ENCODE data around the gene MED22. TPM values are rescaled to one million over a fixed set of nuclear protein-coding genes. Genes with fewer than 3 reads are reported as not detected.

MED22 gene
- total RNA-seq, 1 donor from 2014 or later, result 35.7 TPM

DNA sequence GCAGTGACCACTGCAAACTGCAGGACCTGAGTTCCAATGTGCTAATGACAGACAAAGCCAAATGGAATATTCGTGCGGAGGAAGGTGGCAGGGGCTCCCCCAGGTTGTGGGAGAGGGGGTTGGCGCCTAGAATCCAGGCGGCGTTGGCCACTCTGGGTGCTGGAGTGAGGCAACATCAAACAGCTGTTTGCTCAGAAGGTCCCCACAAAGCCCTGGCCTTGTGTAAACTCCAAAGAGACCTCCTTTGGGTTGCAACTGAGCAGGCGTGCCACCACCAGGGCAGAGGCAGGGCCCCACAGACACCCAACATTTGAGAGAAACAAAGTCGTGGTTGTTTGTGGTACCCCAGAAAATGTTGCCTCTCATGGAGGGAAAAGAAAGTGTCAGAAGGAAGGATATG is 42.8 kb upstream of the MED22 start:
- no peaks in the 10 kb centered on the region for H3K36me3 Mint-ChIP-seq (ENCODE audit: unreplicated experiment)
- peaks cover 5% of the 10 kb centered on the region for H3K27me3 Mint-ChIP-seq (ENCODE audit: unreplicated experiment)
- TF ChIP-seq, protein P1, sequence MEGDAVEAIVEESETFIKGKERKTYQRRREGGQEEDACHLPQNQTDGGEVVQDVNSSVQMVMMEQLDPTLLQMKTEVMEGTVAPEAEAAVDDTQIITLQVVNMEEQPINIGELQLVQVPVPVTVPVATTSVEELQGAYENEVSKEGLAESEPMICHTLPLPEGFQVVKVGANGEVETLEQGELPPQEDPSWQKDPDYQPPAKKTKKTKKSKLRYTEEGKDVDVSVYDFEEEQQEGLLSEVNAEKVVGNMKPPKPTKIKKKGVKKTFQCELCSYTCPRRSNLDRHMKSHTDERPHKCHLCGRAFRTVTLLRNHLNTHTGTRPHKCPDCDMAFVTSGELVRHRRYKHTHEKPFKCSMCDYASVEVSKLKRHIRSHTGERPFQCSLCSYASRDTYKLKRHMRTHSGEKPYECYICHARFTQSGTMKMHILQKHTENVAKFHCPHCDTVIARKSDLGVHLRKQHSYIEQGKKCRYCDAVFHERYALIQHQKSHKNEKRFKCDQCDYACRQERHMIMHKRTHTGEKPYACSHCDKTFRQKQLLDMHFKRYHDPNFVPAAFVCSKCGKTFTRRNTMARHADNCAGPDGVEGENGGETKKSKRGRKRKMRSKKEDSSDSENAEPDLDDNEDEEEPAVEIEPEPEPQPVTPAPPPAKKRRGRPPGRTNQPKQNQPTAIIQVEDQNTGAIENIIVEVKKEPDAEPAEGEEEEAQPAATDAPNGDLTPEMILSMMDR (IDR thresholded peaks at IDR 0.05; ENCODE audit: partially characterized antibody, unreplicated experiment), result no peak
- no peak for DNase-seq
- H3K27ac Mint-ChIP-seq (ENCODE audit: unreplicated experiment), result no peak overlapping the region
- peaks cover 2% of the 10 kb centered on the region for H3K4me1 Mint-ChIP-seq (ENCODE audit: low read depth, unreplicated experiment)
- peaks cover 2% of the 10 kb centered on the region for H3K9me3 Mint-ChIP-seq (ENCODE audit: unreplicated experiment)
- no peak overlapping the region for H3K4me3 Mint-ChIP-seq (ENCODE audit: unreplicated experiment)

DNA sequence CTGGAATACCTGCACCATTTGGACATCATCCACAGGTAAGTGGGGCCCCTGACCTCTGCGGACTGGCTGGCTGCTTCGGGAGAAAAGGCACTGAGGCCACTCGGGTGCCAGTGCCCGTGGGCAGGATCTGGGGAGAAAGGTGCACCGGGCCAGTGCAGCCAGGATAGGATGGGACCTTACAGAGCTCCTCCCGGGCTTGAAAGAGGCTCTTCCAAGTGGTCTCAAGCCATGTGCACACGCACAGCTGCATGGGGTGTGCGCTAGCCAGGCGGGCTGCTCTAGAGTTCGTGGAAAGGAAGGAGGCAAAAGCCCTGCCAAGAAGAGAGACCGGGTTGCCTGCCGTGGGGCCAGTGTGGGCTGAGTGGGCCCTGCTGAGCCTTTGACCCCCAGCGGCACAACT is 41.6 kb upstream of the MED22 start:
- no peak overlapping the region for H3K4me3 Mint-ChIP-seq (ENCODE audit: unreplicated experiment)

DNA sequence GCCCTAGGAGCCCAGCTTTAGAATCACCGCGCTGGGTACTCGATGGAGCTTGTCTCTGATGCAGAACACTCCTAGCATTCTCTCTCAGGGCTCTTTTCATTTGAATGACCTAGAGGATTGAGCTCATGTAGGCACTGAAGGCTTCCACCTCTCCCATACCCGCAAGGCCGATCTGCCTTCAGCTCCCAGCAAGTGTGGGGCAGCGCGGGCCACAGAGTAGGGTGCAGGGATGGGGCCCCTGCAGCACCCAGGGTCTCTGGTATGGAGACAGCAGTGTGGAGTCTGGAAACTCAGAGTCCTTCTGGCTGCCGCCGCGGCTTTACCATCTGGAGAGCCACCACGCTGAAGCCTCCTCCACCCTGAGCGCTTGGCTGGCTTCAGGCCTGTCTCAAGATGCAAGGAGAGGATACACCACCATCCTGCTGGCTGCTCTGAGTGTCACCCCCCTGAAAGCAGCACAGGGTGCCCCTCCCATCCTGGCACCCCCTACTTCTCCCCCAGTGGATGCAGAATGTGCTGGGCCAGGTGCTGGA is 41.2 kb upstream of the MED22 start:
- peaks cover 2% of the 10 kb centered on the region for H3K9me3 Mint-ChIP-seq (ENCODE audit: unreplicated experiment)
- no peak overlapping the region for H3K4me3 Mint-ChIP-seq (ENCODE audit: unreplicated experiment)
- DNase-seq, result no peak

More for the DNA sequence above, 41.6 kb upstream of the MED22 start:
- no peak for DNase-seq
- H3K36me3 Mint-ChIP-seq (ENCODE audit: unreplicated experiment), result no peaks in the 10 kb centered on the region
- peaks cover 5% of the 10 kb centered on the region for H3K27me3 Mint-ChIP-seq (ENCODE audit: unreplicated experiment)
- TF ChIP-seq, protein P1 (IDR thresholded peaks at IDR 0.05; ENCODE audit: partially characterized antibody, unreplicated experiment), result no peak
- peaks cover 2% of the 10 kb centered on the region for H3K9me3 Mint-ChIP-seq (ENCODE audit: unreplicated experiment)
- H3K27ac Mint-ChIP-seq (ENCODE audit: unreplicated experiment), result no peak overlapping the region
- peaks cover 2% of the 10 kb centered on the region for H3K4me1 Mint-ChIP-seq (ENCODE audit: low read depth, unreplicated experiment)

DNA sequence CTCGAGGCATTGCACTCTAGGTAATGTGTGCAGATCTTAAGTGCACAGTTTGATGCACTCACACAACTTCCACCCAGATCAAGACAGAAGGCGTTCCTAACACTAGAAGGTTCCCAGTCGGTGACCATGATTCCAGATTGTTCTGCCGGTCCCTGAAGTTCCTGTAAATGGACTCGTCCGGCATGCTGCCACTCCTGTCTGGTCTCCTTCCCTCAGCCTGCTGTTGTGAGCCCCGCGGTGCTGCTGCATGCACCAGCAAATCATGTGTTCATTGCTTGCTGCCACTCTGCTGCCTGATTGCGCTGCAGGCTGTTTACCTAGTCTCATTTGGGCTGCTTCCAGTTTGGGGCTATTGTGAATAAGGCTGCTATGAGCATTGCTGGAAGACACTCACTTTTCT is 39.7 kb upstream of the MED22 start:
- no peak for DNase-seq
- Mint-ChIP-seq H3K4me3 (ENCODE audit: unreplicated experiment) (no peak overlapping the region), H3K36me3 (ENCODE audit: unreplicated experiment) (no peaks in the 10 kb centered on the region), H3K27ac (ENCODE audit: unreplicated experiment) (no peak overlapping the region), H3K9me3 (ENCODE audit: unreplicated experiment) (peaks cover 2% of the 10 kb centered on the region), H3K27me3 (ENCODE audit: unreplicated experiment) (peaks cover 5% of the 10 kb centered on the region), H3K4me1 (ENCODE audit: low read depth, unreplicated experiment) (peaks cover 2% of the 10 kb centered on the region)
- TF ChIP-seq, protein P1 (IDR thresholded peaks at IDR 0.05; ENCODE audit: partially characterized antibody, unreplicated experiment), result no peak

More for the DNA sequence above, 41.2 kb upstream of the MED22 start:
- TF ChIP-seq, protein P1 (IDR thresholded peaks at IDR 0.05; ENCODE audit: partially characterized antibody, unreplicated experiment), result no peak
- peaks cover 5% of the 10 kb centered on the region for H3K27me3 Mint-ChIP-seq (ENCODE audit: unreplicated experiment)
- no peaks in the 10 kb centered on the region for H3K36me3 Mint-ChIP-seq (ENCODE audit: unreplicated experiment)
- H3K4me1 Mint-ChIP-seq (ENCODE audit: low read depth, unreplicated experiment), result peaks cover 2% of the 10 kb centered on the region
- H3K27ac Mint-ChIP-seq (ENCODE audit: unreplicated experiment), result no peak overlapping the region

DNA sequence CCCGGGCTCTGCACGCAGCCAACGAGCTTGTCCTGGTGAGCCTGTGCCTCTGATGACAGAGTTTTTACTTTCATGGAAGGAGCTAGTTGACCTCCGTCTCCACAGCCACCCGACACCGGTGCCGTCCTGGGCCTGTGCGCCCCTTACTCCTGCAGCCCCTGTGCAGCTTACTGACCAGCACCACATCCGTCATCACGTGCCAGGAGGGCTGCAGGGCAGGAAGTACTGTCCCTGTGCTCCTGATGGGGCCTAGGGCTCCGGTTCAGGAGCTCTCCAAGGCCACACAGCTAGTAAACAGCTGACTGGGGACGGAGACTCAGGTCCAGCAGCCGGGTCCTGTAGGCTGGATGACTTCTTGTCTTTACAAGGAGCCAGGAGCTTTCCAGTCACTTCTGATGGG is 38.4 kb upstream of the MED22 start:
- no peaks in the 10 kb centered on the region for H3K36me3 Mint-ChIP-seq (ENCODE audit: unreplicated experiment)
- TF ChIP-seq, protein P1 (IDR thresholded peaks at IDR 0.05; ENCODE audit: partially characterized antibody, unreplicated experiment), result no peak
- peaks cover 2% of the 10 kb centered on the region for H3K27me3 Mint-ChIP-seq (ENCODE audit: unreplicated experiment)
- no peaks in the 10 kb centered on the region for H3K4me1 Mint-ChIP-seq (ENCODE audit: low read depth, unreplicated experiment)
- no peak for DNase-seq
- peaks cover 2% of the 10 kb centered on the region for H3K9me3 Mint-ChIP-seq (ENCODE audit: unreplicated experiment)
- no peak overlapping the region for H3K27ac Mint-ChIP-seq (ENCODE audit: unreplicated experiment)
- H3K4me3 Mint-ChIP-seq (ENCODE audit: unreplicated experiment), result no peak overlapping the region
